KOPT-K1 (cell line): ENCODE measurements around the gene TMCO1.
"Not testable (repeated sequence)": the region's sequence is repeated elsewhere in the genome, so short reads cannot be mapped to it uniquely, and the experiment has no call there.

Source experiments
- H3K27ac ChIP-seq: fragments of 200-600 bp; sonication (generic); 2 replicates; pipeline ENCODE4 v1.5.1; 2016; ENCODE audit warnings: antibody characterized with exemption, mild to moderate bottlenecking, low read depth, low read length; ENCODE audit not compliant: poor library complexity, severe bottlenecking
- H3K36me3 ChIP-seq: fragments of 200-600 bp; sonication (generic); 2 replicates; pipeline ENCODE4 v1.5.1; 2017; ENCODE audit warnings: antibody characterized with exemption, mild to moderate bottlenecking, low read length, moderate library complexity; ENCODE audit not compliant: insufficient read depth
- H3K9me3 ChIP-seq: fragments of 200-600 bp; sonication (generic); 2 replicates; pipeline ENCODE4 v1.5.1; 2017; ENCODE audit warnings: antibody characterized with exemption, low read length, mild to moderate bottlenecking; ENCODE audit not compliant: insufficient read depth, poor library complexity, severe bottlenecking

The TMCO1 gene

GRCh38 chr1:165683848-165684485 lies 84.7 kb downstream of the TMCO1 start:
- peaks cover 7% of the 10 kb centered on the region for H3K9me3 ChIP-seq
- peaks cover 79% of the 10 kb centered on the region for H3K36me3 ChIP-seq
- no peak overlapping the region for H3K27ac ChIP-seq

DNA sequence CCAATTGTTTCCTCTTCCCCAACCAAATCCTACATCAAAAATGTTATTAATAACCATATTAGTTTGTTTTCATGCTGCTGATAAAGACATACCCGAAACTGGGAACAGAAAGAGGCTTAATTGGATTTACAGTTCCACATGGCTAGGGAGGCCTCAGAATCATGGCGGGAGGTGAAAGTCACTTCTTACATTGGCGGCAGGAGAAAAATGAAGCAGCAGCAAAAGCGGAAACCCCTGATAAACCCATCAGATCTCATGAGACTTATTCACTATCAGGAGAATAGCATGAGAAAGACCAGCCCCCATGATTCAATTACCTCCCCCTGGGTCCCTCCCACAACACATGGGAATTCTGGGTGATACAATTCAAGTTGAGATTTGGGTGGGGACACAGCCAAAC lies 87.9 kb downstream of the TMCO1 start:
- not testable (repeated sequence) for H3K27ac ChIP-seq, H3K9me3 ChIP-seq
- peaks cover 87% of the 10 kb centered on the region for H3K36me3 ChIP-seq

DNA sequence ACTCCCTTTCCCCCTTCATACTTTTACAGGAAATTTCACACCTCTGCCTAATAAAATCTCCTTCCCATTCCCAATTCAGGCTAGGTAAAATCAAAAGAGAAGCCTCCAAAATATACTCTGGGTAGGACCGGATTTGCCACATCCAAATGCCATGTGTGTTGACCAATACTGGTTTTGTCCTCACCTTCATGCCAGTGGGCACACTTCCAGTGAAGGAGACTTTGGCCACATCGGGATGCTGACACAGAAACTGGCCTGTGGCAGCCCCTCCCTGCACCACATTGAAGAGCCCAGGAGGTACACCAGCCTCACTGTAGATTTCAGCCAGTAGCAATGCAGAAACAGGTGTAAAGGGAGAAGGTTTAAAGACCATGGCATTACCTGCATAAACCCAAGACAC lies 88.4 kb downstream of the TMCO1 start:
- Histone ChIP-seq H3K27ac (no peak overlapping the region), H3K36me3 (peaks cover 87% of the 10 kb centered on the region), H3K9me3 (no peaks in the 10 kb centered on the region)

- no peak overlapping the region for H3K27ac ChIP-seq
- H3K9me3 ChIP-seq: no peaks in the 10 kb centered on the region
- peaks cover 83% of the 10 kb centered on the region for H3K36me3 ChIP-seq
Observed at GRCh38 chr1:165679282-165680036, 89.2 kb downstream of the TMCO1 start.

DNA sequence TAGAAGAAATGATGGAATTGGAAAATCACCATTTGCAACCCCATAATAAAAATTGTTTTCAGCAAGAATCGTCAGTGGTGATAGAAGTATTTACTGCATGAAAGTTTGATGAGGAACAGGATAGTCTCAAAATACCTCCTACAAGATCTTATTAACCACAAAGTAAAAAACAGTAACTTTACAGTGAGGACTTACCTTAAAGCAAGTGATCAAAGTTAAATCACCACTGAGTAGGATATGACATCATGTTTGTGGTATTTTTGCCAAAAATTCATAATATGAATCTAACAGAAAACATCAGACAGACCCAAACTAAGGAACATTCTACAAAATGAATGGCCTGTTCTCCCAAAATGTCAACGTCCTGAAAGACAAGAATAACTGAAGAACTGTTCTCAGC lies 90.2 kb downstream of the TMCO1 start:
- H3K9me3 ChIP-seq: no peaks in the 10 kb centered on the region
- H3K36me3 ChIP-seq: peaks cover 88% of the 10 kb centered on the region
- H3K27ac ChIP-seq: no peak overlapping the region
